Measurements from ENCODE around the gene GAS2L3.
"Not testable (repeated sequence)": the region's sequence is repeated elsewhere in the genome, so short reads cannot be mapped to it uniquely, and the experiment has no call there.

GAS2L3 gene

DNA sequence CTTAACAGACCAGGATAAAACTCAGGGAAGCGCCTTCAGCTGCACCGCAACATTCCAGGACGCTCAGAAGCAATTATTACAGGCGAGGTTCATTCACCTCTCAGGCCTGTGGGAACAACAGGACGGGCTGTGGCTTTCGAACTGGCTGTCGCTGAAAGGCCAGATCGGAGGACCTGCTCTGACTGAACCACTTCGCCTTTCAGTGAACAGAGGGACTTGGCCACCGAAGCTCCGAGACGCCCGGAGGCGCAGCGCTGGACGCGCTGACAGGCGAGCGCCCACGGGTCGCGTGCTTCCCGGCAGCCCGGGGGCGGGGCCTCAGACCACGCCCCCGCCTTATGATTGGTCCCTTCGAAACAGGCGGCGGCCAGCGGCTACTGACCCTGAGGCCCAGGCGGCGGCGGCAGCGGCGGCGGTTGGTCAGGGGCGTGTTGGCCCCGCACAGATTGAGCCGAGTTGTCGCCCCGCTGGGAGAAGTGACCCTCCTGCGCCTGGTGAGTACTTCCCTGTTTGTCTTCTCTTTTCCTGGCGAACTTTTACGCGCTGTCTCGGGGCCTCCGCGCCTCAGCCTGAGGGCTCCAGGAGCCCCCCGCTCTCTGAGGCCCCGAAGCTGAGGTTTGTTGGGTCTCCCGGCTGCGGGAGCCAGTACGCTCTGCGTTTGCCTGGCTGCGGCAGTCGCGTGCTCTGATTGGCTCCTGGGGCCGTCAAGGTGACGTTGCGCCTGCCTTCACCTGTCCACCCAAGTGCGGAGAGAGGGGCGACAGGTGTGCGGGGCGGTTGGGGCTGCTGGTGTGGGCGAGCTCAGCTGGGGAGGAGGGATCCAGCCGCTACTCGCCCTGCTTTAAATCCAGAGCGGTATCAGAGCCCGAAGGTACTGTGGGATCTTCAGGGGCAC is at the start of gene GAS2L3:
Gene GAS2L3, plus strand, starts transcription at position 393 of the 895 bp plus-strand sequence. CDS start 21,221 bp downstream, outside the sequence.
- peak; percentile 74 for DNase-seq

GRCh38 chr12:100528034-100528433 is 45.5 kb upstream of the GAS2L3 start:
- DNase-seq = no peak

DNA sequence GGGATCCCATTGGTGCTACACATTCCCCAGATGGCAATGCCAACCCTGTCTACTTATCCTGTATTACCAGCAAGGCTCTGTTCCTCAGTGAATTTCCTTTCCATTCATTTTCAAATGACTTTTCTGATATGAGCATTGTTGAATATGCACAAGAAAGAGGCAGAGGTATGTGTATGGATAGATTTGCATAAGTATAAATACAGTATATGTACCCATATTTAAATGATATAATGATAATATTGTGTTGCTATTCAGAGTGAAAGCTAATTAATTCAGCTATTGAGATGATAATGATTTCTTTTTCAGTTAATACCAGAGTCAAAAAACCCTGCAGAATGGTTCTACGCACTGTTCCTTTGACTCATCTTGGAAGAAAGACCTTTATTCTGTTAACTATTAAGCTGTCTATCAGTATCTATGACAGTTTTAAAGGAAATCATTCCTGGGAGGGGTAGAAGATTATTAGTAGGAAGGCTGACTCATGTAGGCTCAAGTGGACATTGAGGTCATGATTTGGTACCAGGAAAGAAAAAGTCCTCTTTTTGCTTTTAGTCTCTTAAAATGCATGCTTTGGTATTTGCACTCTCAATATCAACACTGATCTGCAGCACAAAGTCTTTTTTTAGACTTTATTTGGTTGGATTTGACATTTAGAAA is 44.9 kb upstream of the GAS2L3 start:
- DNase-seq = no peak

DNA sequence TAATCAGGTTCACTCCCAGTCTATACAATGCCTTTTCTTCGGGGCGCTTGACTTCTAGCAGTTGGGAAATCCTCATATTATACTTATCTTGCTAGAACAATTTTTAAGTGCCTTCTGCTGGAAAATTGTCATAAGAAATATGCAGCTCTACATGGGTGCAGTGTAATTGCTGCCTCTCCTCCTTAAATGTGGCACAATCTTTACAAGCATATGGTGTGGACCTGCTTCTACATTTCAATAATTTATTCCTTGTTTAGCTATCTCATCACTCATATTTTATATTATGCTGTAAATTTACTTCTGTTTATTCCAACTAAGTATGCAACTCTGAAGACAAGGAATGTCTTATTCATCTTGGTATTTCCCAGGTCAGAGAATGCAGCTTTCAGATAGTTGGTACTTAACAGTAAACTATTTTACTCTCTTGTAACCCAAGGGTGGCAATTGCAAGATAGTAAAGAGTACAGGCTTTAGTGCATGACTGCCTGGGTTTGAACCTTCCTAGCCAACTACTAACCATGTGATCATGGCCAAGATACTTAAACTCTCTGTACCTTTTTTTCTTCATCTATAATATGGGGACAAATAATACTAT is 43.6 kb upstream of the GAS2L3 start:
- no peak for DNase-seq

GRCh38 chr12:100533376-100533775 is 40.1 kb upstream of the GAS2L3 start:
- no peak for DNase-seq

GRCh38 chr12:100534625-100535227 is 38.8 kb upstream of the GAS2L3 start:
- DNase-seq = no peak

DNA sequence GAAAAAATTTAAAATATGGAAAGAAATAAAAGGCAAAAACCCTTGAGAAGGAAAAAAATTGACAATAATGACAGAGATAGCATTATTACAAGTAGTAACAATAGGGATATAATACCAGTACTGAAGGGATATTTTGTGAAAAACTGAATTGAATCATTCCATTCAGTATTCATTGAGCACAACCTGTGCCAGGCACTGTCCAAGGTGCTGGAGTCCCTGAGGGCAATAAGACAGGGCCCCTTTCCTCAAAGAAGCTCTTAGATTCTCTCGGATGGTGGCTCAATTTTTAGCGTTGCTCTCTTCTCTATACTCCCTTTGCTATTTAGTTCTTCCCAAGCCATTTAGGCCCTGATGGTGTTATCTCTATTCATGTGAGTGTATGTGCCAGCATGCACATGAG is 34.3 kb upstream of the GAS2L3 start:
- DNase-seq = peak; percentile 22

- no peak for DNase-seq
Observed at GRCh38 chr12:100544165-100544564, 29.3 kb upstream of the GAS2L3 start.

DNA sequence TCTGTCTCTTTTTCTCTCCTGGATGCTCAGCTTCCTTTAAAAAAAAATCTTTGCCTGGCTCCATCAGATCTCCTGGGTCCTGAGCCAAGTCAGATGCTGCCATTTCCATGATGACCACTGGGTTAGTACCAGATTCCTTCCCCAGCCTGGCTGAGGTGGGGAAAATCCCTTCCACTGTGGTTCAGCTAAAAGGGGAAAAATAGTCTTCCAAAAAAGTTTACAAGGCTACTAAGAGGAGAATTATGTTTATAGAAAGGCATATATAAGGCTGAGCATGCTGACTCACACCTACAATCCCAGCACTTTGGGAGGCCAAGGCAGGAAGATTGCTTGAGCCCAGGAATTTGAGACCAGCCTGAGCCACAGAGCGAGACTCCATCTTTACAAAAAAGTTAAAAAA is 28.4 kb upstream of the GAS2L3 start:
- DNase-seq = no peak

DNA sequence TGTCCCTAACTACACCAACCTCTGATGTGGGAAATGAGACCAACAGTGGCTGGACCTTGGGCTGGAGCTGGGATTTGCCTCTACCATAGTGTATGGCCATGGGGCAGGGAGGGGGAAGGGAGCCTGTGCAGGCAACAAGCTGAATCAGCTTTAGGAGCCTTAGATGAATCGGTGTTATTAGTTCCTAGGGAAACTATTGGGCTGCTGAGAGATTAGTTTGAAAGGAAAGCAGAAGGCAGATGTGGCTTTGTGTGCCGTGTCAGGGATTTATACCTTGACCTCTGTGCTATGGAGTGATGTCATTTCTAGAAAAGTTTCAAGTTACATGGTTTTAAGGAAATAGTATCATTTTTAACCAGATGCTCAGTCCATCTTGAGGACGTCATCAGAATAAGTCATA is 19.5 kb upstream of the GAS2L3 start:
- DNase-seq = no peak

GRCh38 chr12:100554608-100555077 is 18.8 kb upstream of the GAS2L3 start:
- no peak for DNase-seq

DNA sequence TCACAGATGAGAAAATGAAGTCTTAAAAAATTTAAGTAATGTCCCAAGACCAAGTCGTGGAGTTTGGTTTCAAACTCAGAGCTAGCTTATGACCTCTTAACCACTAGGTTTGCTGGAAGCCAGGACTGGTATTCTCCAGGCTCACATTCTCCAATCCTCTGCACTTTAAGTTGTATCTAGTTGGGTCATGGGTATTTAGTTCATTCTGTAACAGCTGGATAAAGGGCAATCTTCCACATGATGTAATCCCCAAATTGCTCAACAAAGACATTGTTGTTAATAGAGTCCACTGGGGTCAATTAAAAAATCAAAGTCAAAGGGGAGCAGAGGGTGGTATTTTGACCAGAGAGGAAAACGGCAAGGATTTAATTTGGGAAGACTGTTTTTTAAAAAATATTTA is 17.8 kb upstream of the GAS2L3 start:
- DNase-seq = no peak

- no peak for DNase-seq
Observed at GRCh38 chr12:100557357-100557756, 16.1 kb upstream of the GAS2L3 start.

- DNase-seq = not testable (repeated sequence)
Observed at GRCh38 chr12:100559261-100559660, 14.2 kb upstream of the GAS2L3 start.

- no peak for DNase-seq
Observed at GRCh38 chr12:100564090-100564489, 9.4 kb upstream of the GAS2L3 start.

- no peak for DNase-seq
Observed at GRCh38 chr12:100564905-100565467, 8.5 kb upstream of the GAS2L3 start.

- no peak for DNase-seq
Observed at GRCh38 chr12:100565987-100566545, 7.4 kb upstream of the GAS2L3 start.

DNA sequence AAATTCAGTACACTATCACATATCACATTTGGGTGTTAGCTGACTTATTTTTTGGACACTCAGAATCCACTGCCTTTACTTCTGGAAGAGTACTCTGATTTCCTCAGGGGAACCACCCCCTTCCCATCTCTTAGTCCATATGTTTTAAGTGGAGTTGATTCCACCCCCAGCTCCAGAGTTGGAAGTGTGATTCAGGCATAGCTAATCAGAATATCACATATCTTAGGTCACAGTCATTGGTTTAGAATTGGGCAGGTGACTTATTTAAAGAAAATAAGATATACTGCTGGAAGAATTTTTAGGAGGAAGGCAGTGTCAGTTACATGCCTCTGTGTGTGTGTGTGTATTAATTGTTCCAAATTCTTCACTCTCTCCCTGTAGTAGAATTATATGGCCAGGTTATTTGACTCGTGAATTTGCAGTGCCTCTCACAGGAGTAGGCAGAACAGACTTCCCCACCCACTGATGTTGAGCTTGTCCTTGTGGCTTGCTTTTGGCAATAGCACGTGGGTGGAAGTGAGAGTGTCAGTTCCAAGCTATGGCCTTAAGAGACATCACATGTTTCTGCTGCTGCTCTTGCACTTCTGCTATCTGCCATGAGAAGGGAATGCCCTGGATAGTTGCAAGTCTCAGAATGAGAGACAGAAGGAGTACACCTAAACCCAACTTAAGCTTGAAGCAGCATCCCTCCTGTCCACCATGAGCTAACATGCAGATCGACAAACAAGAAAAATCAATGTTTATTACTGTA is 6.4 kb upstream of the GAS2L3 start:
- no peak for DNase-seq

DNA sequence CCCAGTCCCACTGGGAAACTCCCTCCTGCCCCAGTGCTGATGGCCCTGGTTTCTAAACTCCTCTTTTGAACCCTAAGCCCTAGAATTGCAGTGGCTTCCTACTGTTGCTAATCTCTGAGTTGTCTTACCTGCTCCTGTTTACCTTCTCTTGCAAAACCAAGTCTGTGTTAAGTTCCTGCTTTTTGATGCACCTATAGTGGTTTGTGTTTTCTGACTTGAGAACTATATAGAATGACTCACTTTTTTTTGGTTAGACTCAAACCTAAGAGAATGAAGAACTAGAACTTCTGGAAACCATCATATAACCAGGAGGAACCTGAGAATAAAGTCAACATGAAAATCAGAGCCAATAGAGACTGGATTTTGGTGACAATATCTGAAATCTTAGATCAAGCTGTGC is 5.5 kb upstream of the GAS2L3 start:
- no peak for DNase-seq

- DNase-seq = no peak
Observed at GRCh38 chr12:100572184-100572583, 1.3 kb upstream of the GAS2L3 start.

GRCh38 chr12:100574187-100575074 is 947 bp downstream of the GAS2L3 start:
- no peak for DNase-seq
